K562 (cell line): Measurements from ENCODE around the gene GNAI1. TPM values are rescaled to one million over a fixed set of nuclear protein-coding genes. Genes with fewer than 3 reads are reported as not detected.

Source experiments
- ATAC-seq: fragments of 200-7000 bp; cut with Tn5 transposase; 3 replicates; pipeline ENCODE4 v1.9.1; 2020; ENCODE audit warnings: moderate library complexity
- BruUV-seq: library from RNA; stranded (reverse); fragments of 400-500 nt; replicated peaks from 2 replicates; lab custom pipeline; 2021; lab: Mats Ljungman, UMichigan
- CTCF ChIA-PET: fragments of 300-600 bp; formaldehyde crosslinking; extraction: SDS; loops from one replicate; lab custom pipeline; 2021; ENCODE audit warnings: low intra/inter-chr PET ratio; lab: Yijun Ruan, JAX
- POLR2A ChIA-PET: fragments of 300-600, 350-650 bp; sonication (Branson Sonifier 250); formaldehyde crosslinking; extraction: SDS; loops from one replicate; lab custom pipeline; 2021; ENCODE audit warnings: antibody characterized with exemption, inconsistent platforms; lab: Yijun Ruan, JAX
- DNase-seq, 4 experiments: peaks; one replicate each; pipeline versions ENCODE4 v3.0.0 to v3.0.0-alpha.2; 2011 to 2018; ENCODE audit warnings: low spot score in 3 of 4, mixed read lengths in 3 of 4; ENCODE audit errors: extremely low read depth in 1 of 4
- FAIRE-seq: peaks from 2 replicates; lab custom pipeline; 2011; peaks lifted over from hg19 to GRCh38; lab: Jason Lieb, UNC
- H2AFZ ChIP-seq: 2 replicates; pipeline ENCODE4 v1.6.0; 2011; ENCODE audit warnings: low read depth, low read length, control low read depth, inconsistent platforms
- H3K27ac ChIP-seq: fragments of 200-600 bp; 3 replicates; pipeline ENCODE4 v1.8.0; 2011; ENCODE audit warnings: low read depth, mild to moderate bottlenecking, control low read depth, inconsistent platforms, low read length, moderate library complexity, mixed read lengths; ENCODE audit errors: extremely low read depth
- H3K27me3 ChIP-seq, 2 experiments: fragments of 300-600 bp in 1 of 2; 2 replicates in 1 of 2; 3 replicates in 1 of 2; pipeline versions ENCODE4 v1.6.0 to v1.8.0; 2011; ENCODE audit warnings: inconsistent platforms in 2 of 2, low read length in 2 of 2, mild to moderate bottlenecking in 1 of 2, mixed read lengths in 1 of 2, moderate library complexity in 1 of 2; ENCODE audit not compliant: control insufficient read depth in 2 of 2, insufficient read depth in 2 of 2
- H3K36me3 ChIP-seq: fragments of 300-600 bp; 3 replicates; pipeline ENCODE4 v1.8.0; 2011; ENCODE audit warnings: mild to moderate bottlenecking, low read length, inconsistent platforms; ENCODE audit not compliant: control insufficient read depth, insufficient read depth
- H3K4me1 ChIP-seq, 2 experiments: fragments of 200-600 bp in 1 of 2; replicated peaks in 1 of 2; 2 replicates in 1 of 2; 3 replicates in 1 of 2; pipeline versions ENCODE4 v1.5.1 to v1.8.0; 2011; ENCODE audit warnings: inconsistent platforms in 2 of 2, low read length in 2 of 2, mild to moderate bottlenecking in 1 of 2, mixed read lengths in 1 of 2, moderate library complexity in 1 of 2; ENCODE audit not compliant: control insufficient read depth in 2 of 2, insufficient read depth in 2 of 2
- H3K4me2 ChIP-seq: 2 replicates; pipeline ENCODE4 v1.6.1; 2011; ENCODE audit warnings: low read length, control low read depth, inconsistent platforms, mixed read lengths; ENCODE audit not compliant: insufficient read depth
- H3K4me3 ChIP-seq: fragments of 200-600 bp; sonication (generic), shearing (Covaris generic); 2 replicates; pipeline ENCODE4 v1.5.1; 2016; ENCODE audit warnings: control low read depth, inconsistent platforms
- H3K79me2 ChIP-seq: fragments of 200-600 bp; 3 replicates; pipeline ENCODE4 v1.8.0; 2011; ENCODE audit warnings: low read length, inconsistent platforms; ENCODE audit not compliant: control insufficient read depth, insufficient read depth
- H3K9ac ChIP-seq, 2 experiments: 2 replicates each; pipeline versions ENCODE4 v1.6.0 to v1.6.1; 2011; ENCODE audit warnings: low read depth in 2 of 2, low read length in 2 of 2, control low read depth in 1 of 2, inconsistent platforms in 1 of 2, mild to moderate bottlenecking in 1 of 2, mixed read lengths in 1 of 2; ENCODE audit not compliant: insufficient read depth in 1 of 2
- H3K9me1 ChIP-seq: one replicate; pipeline ENCODE4 v1.6.0; 2011; ENCODE audit warnings: inconsistent platforms, mild to moderate bottlenecking, low read length, moderate library complexity; ENCODE audit not compliant: control insufficient read depth, insufficient read depth
- H3K9me3 ChIP-seq: replicated peaks from 2 replicates; pipeline ENCODE4 v1.5.1; 2011; ENCODE audit warnings: low read depth, low read length, inconsistent platforms; ENCODE audit not compliant: control insufficient read depth, insufficient read depth
- H4K20me1 ChIP-seq: replicated peaks from 2 replicates; pipeline ENCODE4 v1.6.1; 2011; ENCODE audit warnings: low read length, inconsistent platforms, mixed read lengths; ENCODE audit not compliant: control insufficient read depth, insufficient read depth
- CAMTA2 ChIP-seq: fragments of 250-450 bp; sonication (Bioruptor Pico); conservative IDR thresholded peaks from 2 replicates; pipeline ENCODE4 v1.5.1; 2022
- HCFC1 ChIP-seq: IDR thresholded peaks from 2 replicates; pipeline ENCODE4 v1.6.1; 2012; ENCODE audit warnings: low read depth, low read length, improper control_type of control experiment
- LCOR ChIP-seq: sonication (generic); formaldehyde crosslinking; IDR thresholded peaks from 2 replicates; pipeline ENCODE4 v1.8.0; 2022; ENCODE audit warnings: mild to moderate bottlenecking, missing genetic modification reagents
- MEF2A ChIP-seq: IDR thresholded peaks from 2 replicates; pipeline ENCODE4 v1.6.1; 2011; ENCODE audit warnings: low read depth, mild to moderate bottlenecking, low read length, moderate library complexity; ENCODE audit not compliant: control insufficient read depth
- NR2C1 ChIP-seq, 2 experiments: fragments of 450-650 bp; IDR thresholded peaks; 2 replicates each; pipeline ENCODE4 v1.6.1; 2017; ENCODE audit warnings: mild to moderate bottlenecking in 2 of 2, antibody characterized with exemption in 1 of 2, inconsistent platforms in 1 of 2, missing compliant biosample characterization in 1 of 2, missing genetic modification characterization in 1 of 2
- PATZ1 ChIP-seq: fragments of 250-450 bp; sonication (Bioruptor Pico); IDR thresholded peaks from 2 replicates; pipeline ENCODE4 v1.5.0; 2020; ENCODE audit warnings: mild to moderate bottlenecking, borderline replicate concordance
- TEAD4 ChIP-seq, 2 experiments: sonication (generic) in 1 of 2; formaldehyde crosslinking in 1 of 2; IDR thresholded peaks; 2 replicates each; pipeline versions ENCODE4 v1.6.1 to v1.8.0; 2012 to 2022; ENCODE audit warnings: borderline replicate concordance in 1 of 2, inconsistent platforms in 1 of 2, low read length in 1 of 2, mild to moderate bottlenecking in 1 of 2, missing genetic modification reagents in 1 of 2
- ZNF174 ChIP-seq: fragments of 250-450 bp; sonication (Bioruptor Pico); IDR thresholded peaks from 2 replicates; pipeline ENCODE4 v1.4.0; 2020; ENCODE audit warnings: mild to moderate bottlenecking
- ZNF232 ChIP-seq: sonication (generic); formaldehyde crosslinking; IDR thresholded peaks from 2 replicates; pipeline ENCODE4 v1.8.0; 2022; ENCODE audit warnings: mild to moderate bottlenecking, missing genetic modification reagents
- ZNF561 ChIP-seq: fragments of 450-650 bp; formaldehyde crosslinking; conservative IDR thresholded peaks from 2 replicates; pipeline ENCODE4 v1.4.0; 2020; ENCODE audit warnings: mild to moderate bottlenecking, moderate library complexity
- WGBS: fragments of 100-300 bp; shearing (Covaris generic); methylation state at CpG from one replicate; pipeline ENCODE4 v1.1.6; 2016; ENCODE audit warnings: low coverage, mixed read lengths; ENCODE audit not compliant: insufficient coverage; ENCODE audit errors: missing lambda C conversion rate; 5-methylcytosine and 5-hydroxymethylcytosine counted together
- in situ Hi-C: fragments of 300-500 bp; cut with MboI; formaldehyde crosslinking; loops from 4 replicates; pipeline ENCODE4 v1.15.0; 2018; ENCODE audit warnings: inconsistent platforms, mixed read lengths
- intact Hi-C: fragments of 100-400 bp; cut with micrococcal nuclease; formaldehyde crosslinking; loops from 2 replicates; pipeline ENCODE4 v1.14.2; 2022
- polyA plus RNA-seq, 8 experiments: library from polyadenylated mRNA; depleted of rRNA in 4 of 8; stranded (reverse) in 5 of 8; unstranded in 3 of 8; fragments of >200 nt; fragmentation: Nextera tagmentation in 2 of 8; fragmentation: Illumina TruSeq in 1 of 8; extraction: Ambion mirVana in 2 of 8; extraction: Trizol in 1 of 8; gene quantifications; 2 replicates each; pipeline versions ENCODE4 v1.2.1 to v1.2.3, GENCODE V29; 2011 to 2014; ENCODE audit warnings: inconsistent platforms in 1 of 8, missing spikeins in 1 of 8
- total RNA-seq, 7 experiments: library from RNA; depleted of rRNA in 6 of 7; stranded (reverse); fragments of >200 nt in 6 of 7; fragmentation: Illumina TruSeq in 2 of 7; extraction: Trizol in 2 of 7; gene quantifications; 2 replicates each; pipeline versions ENCODE4 v1.2.1 to v1.2.3, GENCODE V29; 2011 to 2021; ENCODE audit warnings: low replicate concordance in 1 of 7

GNAI1 gene
- total and polyA plus RNA-seq, 9 of the 15 experiments (the other 6 are each of a cell fraction or from before 2014, with no cell fraction given): 0.03 to 0.13 (median 0.08) TPM; not detected in 6

GRCh38 chr7:80153446-80153845 lies 18.8 kb downstream of the GNAI1 start:
- intact Hi-C loops (no loop called here), in situ Hi-C loops (no loop called here)
- ATAC-seq (no peak), FAIRE-seq (no peak), DNase-seq (no peak)
- no peaks in the 10 kb centered on the region for H3K9me3 ChIP-seq
- no peaks in the 10 kb centered on the region for H3K36me3 ChIP-seq
- no TSS peak for BruUV-seq
- H3K27me3 ChIP-seq: no peaks in the 10 kb centered on the region
- no peak overlapping the region for H3K4me2 ChIP-seq
- WGBS: 0% methylated on average over 1 of the region's 1 CpG
- H2AFZ ChIP-seq: no peak overlapping the region
- H3K27ac ChIP-seq: no peak overlapping the region
- POLR2A ChIA-PET: no interaction called here
- H4K20me1 ChIP-seq: no peaks in the 10 kb centered on the region
- no peak overlapping the region for H3K4me3 ChIP-seq
- TF ChIP-seq ZNF561 (CRISPR knock-in tag): no peak
- TF ChIP-seq TEAD4 (IDR thresholded peaks at IDR 0.05; ENCODE audit: low read length): no peak
- TF ChIP-seq TEAD4 (CRISPR knock-in tag; IDR thresholded peaks at IDR 0.05; ENCODE audit: borderline replicate concordance): no peak
- TF ChIP-seq PATZ1: no peak
- TF ChIP-seq ZNF232 (CRISPR knock-in tag): no peak
- no peak for TF ChIP-seq CAMTA2 (CRISPR knock-in tag)
- no peak for TF ChIP-seq NR2C1 (IDR thresholded peaks at IDR 0.05)
- no peak for TF ChIP-seq NR2C1 (tag; IDR thresholded peaks at IDR 0.05)
- TF ChIP-seq LCOR (CRISPR knock-in tag): no peak
- TF ChIP-seq ZNF174 (CRISPR knock-in tag): no peak
- TF ChIP-seq HCFC1: no peak
- no peak for TF ChIP-seq MEF2A
- H3K4me1 ChIP-seq: no peaks in the 10 kb centered on the region
- CTCF ChIA-PET: no interaction called here
- no peaks in the 10 kb centered on the region for H3K9me1 ChIP-seq
- no peak overlapping the region for H3K9ac ChIP-seq
- H3K79me2 ChIP-seq: no peaks in the 10 kb centered on the region
